RPMI7951 (cell line): Measurements from ENCODE around the gene FGF12. TPM values are rescaled to one million over a fixed set of nuclear protein-coding genes. Genes with fewer than 3 reads are reported as not detected.

Source experiments
- DNase-seq: peaks from one replicate; pipeline ENCODE4 v3.0.0-alpha.2; 2012; ENCODE audit warnings: low read depth
- total RNA-seq: library from RNA; depleted of rRNA; stranded (reverse); fragments of >200 nt; shearing (Covaris generic); gene quantifications from 2 replicates; pipeline ENCODE4 v1.2.3, GENCODE V29; 2014

FGF12 gene
- total RNA-seq, 1 experiment from 2014 or later, result 0.12 TPM

DNA sequence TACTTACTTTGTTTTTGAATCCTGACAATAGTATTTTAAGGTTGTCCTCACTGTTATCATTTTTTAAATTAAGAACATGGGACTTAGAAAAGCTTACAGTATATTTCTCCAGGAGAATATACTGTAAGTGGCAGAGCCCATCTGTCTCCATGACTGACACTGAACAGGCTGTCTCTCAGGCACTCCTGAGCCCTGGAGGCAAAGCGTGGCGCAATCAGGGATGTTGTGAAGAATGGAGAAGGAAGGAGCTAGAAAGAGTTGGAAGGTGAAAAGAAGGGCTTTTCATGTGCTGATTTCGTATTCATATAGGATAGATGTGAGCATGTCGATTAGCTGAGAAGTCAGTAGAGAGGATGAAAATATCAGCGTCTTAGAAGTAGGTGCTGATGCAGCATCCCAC, 41.5 kb downstream of the FGF12 start:
- no peak for DNase-seq

DNA sequence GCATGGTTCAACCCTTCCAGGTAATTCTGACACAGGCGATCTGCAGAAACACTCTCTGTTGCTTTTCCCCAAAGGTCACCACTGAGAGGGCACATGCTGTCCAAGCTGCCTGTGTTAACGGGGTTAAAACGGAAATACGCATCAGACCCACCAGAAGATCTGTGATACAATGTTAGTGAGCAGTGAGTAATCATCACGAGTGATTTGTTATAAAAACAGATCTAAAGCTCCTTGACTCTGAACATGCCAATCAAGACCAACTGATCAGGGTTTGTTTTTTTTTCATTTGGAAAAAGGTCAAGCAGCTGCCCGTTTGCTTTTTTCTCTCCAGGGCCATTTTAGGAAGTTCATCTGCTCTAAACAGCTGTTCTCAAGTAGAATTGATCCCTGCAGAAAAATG, 43.2 kb downstream of the FGF12 start:
- no peak for DNase-seq

DNA sequence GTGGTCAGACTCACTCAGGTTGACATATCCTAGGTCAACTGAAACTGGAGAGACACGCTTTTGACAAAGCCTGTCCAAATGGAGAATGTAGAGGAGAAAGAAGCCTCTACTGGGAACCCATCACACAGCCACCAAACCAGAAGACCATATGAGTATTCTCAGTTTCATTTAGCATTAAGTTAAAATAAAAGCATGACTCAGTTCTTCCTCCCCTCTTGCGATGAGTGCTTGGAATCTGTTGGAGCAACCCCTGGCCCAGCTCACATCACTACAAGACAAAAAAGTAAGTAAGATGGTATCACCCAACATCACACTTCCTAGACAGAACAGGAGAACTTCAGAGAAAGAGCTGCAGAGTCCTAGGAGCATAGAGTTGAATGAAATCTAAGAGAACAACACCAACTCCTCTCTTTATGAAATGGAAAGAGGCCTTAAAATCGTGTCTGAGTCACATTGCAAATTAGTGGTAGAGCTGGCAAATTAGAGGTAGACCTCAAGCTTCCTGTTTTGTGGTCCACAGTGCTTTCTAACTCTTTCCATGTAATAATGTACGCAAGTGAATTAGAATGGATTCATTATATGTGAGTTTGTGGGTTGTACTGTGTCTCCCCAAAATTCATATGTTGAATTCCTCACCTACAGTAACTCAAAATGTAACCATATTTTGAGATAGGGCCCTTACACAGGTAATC, 51.2 kb downstream of the FGF12 start:
- peak; percentile 11 for DNase-seq

DNA sequence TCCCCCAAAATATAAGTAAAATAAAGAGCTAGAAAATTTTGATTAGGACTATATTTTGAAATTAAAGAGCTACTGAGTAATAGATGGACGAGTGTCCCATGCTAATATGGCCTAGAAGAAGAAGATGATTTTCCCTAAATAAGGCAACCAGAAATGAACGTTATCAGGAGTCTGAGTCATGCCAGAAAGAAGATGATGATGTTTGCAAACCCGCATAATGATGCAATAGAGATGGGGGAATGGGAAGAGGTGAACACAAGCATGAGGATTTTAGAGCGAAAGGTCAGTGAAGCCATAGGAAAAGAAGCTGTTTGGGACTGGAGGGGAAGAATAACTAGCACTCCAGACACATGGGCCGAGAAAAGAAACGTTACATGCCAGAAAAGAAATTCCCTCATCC, 71.7 kb downstream of the FGF12 start:
- DNase-seq, result no peak

DNA sequence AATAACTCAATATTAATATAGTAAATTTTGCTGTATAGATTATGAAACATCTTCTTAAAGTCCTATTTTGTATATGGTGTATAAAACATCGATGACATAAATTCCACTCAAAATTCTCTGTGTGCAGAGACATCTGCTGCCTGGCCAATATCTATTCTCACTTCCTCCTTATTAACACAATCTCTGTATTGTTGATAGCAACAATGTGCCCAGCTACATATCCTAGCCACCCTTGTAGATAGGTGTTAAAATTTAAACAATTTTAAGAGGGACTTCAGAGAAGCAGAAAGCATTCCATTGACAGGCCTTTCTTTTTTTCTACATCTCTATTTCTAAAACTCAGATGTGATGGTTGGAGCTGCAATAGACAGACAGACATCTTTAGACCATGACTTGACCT, 72.3 kb downstream of the FGF12 start:
- DNase-seq, result no peak

DNA sequence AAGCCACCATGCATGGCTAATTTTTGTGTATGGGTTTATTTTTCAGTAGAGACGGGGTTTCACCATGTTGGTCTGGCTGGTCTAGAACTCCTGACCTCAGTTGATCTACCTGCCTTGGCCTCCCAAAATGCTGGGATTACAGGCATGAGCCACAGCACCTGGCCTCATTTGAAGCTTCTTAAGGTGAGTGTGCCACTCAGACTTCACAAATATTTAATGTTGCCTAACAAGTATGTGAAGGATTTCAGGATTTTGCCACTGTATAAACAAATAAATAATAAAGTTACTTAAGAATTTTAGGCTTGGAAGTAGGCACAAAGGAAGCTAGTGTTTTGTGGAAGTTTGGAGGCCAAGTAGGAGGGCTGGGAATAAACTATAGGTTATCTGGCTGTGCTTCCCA, 73.5 kb downstream of the FGF12 start:
- no peak for DNase-seq

DNA sequence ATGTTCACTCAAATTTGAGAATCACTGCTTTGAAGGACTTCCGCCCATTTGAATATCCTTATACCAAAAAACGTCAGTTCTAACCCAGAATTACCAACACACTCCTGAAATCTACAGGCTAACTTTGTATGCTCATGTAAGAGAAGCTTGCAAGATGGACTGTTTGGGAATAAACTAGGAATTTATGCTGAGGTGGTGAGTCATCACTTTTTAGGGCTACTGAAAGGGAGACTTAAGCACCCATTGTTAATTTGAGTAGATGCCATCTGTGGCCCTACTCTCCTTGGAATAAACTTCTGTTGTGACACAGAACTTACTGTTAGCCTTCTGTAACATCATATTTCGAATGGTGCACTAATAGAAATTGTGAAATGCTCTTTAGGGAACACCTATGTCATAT, 74.6 kb downstream of the FGF12 start:
- DNase-seq, result no peak

DNA sequence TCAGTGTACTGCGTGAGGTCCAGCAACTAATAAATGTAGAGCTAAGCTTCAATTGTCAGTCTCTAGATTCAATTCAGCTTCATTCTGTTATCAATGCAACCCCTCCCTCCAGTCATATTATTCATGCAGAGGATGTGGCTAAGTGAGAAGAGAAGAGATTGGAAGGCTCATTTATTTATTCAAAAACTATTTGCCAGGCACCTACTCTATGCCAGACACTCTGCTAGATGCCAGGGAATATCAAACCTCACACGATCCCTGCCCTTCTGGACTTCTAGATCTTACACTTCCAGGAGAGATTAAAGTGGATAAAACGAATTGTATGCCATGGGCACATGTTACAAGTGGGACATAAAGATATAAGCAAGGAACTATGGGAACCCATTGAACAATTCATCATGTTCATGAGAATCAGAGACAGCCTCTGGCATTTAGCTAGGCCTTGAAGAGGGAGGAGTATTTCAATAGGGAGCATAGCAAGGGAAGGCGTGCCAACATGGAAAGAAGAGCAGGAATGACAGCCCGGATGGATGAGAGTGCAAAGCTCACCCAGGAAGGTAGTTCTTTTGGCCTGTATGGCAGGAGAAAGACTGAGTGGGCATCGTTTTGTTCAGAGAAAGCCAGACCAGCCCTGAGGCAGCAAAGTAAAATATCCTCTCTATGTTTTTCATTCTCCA, 75.4 kb downstream of the FGF12 start:
- no peak for DNase-seq

DNA sequence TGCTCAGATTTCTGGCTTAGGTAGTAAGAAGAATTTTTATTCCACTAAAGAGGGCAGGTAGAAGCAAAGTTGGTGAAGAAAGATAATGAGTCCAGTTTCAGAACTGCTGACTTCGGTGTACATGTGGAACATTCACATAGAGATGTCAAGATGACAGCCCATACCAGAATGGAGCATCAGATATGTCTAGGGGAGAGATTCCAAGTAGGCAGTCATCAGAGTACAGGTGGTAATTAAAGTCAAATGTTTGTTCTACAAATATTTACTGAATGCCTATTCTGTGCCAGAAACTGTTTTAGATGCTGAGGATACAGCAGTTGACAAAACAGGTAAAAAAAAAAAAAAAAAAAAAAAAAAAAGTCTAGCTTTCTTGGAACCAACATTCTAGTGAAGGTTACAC, 81.9 kb downstream of the FGF12 start:
- DNase-seq, result no peak

DNA sequence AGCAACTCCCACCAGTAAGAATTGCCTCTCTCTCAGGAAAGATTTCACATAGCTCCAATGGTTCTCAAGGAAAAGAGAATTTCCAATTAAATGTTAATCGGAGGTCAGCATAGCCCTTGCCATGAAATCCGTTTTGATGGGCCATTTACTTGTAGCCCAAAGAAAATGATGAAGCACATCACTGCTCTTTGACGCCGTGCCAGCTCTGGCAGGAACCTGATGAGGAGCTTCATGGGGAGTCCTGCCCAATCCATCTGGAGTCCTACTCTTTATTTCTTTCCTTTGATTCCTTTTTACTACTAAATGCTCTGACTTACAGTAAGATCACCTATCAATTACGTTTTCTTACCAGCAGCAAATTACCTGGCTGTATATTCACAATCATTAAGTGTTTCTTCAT, 84.7 kb downstream of the FGF12 start:
- no peak for DNase-seq

DNA sequence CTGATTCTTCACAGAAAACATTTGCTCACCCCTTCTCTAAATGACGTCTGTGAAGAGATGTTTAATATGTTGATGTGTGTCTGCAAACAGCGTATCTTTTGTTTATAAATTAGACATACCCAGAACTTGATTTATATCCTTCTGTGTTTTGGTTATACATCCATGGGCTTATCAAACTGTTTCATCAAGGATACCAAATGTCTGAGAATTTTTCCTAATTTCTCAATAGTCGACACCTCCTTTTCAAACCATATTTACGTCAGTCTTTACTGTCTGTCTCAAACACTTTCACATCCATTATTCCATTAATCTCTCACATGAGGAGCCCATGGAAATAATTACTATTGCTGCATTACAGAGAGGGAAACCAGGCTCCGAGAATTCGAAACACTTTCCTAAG, 85.4 kb downstream of the FGF12 start:
- no peak for DNase-seq

DNA sequence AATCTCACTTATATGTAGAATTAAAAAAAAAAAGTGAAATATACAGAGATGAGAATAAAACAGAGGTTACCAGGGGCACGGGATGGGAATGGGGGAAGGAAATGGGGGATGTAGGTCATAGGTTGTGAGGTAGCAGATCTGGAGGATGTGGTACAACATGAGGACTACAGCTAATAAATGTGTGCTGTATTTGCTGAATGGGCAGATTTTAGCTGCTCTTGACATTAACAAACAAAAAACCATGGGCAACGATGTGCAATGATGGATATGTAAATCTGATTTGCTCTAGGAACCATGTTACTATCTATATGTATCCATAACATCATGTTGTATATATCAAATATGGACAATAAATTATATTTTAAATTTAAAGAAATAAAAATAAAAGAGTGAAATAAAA, 87.4 kb downstream of the FGF12 start:
- DNase-seq, result no peak

DNA sequence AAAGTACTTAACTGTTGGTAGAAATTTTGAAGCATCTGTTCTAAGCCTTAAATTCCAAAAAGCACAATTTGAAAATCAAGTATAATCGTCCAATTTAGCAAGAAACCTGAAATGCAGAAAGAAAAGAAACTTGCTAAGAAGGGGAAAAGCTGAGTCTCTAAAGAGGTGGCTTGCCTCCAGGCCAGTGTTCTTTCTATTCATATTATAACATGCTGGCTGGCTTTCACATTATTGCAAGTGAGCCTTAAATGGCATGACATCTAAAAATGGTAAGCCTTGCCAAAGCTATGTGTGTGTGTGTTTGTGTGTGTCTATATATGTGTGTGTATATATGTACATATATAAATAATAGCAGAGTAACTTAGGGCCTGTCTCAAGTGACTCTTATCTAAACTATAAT, 89.5 kb downstream of the FGF12 start:
- DNase-seq, result no peak

DNA sequence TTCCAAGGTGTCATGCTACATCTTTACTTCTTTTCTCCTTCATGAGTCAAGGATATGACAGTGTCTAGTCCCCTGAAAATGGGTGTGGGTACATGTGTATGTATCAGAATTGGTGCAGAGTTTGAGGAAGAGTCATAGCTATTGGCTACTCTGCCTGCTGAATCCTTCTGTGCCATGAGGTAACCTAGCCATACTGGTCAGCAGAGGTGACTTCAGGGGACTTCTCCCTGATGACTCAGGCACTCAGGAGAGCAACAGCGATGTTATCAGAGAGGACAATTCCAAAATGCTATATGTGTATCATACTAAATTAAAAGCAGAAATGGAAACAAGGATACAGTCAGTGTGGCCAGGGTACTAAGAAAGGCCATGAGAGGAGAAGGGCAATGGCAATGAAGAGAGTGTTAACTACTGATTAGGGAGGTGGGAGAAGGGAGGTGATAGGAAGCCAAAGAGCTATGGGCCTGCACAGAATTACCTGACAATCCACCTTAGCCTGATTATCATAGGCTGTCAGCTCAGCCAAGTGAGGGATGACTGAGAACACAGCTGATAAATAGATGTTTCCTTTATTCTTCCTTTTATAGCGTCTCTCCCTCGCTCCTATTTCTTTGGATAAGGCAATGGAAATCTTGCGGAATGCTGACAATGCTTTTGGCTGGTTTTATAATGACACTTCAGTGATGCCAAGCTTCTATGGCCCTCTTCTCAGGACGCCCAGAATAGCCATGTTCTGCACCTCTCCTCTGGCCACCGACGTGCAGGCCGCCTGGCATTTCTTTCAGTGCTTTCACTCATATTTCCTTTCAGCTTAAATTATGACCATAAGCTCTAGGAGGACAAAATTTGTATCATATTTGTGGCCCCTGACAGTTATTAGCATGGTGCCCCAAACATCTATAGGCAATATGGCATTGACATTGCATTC, 90.6 kb downstream of the FGF12 start:
- no peak for DNase-seq

DNA sequence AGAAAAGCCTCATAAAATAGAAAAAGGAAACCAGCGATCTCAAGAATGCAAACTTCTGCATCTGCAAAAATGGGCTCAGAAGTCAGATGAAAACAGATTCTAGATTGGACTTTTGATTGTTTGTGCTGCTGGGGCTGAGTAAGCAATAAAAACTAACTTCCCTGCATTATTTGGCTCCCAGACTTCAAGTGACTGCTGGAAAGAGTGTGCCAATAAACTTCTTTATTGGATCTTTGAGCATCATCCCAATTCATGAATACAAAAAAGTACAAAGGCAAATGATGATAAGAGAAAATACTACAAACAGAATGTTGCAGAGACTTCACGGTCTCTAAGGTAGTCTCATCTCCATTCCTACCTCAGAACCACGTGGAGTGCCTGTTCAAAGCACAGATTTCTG, 97.9 kb downstream of the FGF12 start:
- no peak for DNase-seq

DNA sequence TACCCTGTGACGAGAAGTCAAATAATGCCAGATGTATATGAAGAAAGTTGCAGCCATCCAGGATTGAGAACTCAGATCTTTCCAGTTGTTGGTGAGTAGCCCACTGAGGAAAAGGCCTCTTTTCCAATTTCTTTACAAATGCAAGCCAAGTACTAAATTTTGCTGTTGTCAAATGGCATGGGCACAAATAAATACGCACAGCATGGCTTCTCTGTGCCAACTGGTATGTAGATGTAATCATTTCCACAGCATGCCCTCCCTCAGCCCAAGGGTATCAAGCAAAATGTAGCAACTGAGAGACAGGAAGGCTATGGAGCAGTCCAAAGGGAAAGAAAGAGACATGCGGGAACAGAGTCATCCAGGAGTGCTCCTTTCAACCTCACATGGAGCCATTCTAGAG, 105.4 kb downstream of the FGF12 start:
- no peak for DNase-seq

DNA sequence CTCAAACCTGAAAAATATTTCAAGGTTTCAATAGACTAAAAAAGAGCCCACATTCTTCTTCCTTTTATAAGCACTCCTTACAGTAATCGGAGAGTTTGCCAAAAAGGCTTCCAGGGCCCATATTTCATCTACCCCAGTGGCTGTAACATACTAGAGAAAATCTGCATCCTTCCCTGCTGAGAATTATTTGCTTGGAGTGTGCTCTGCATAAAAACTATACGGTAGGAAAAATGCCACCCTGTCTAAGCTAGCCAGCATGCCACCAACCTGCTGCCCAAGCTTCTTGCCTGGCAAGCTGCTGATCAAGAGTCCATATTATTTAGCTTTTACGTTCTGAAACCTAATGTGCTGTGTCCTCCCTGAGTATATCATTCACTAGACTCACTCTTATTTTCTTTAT, 107.1 kb downstream of the FGF12 start:
- DNase-seq, result no peak

DNA sequence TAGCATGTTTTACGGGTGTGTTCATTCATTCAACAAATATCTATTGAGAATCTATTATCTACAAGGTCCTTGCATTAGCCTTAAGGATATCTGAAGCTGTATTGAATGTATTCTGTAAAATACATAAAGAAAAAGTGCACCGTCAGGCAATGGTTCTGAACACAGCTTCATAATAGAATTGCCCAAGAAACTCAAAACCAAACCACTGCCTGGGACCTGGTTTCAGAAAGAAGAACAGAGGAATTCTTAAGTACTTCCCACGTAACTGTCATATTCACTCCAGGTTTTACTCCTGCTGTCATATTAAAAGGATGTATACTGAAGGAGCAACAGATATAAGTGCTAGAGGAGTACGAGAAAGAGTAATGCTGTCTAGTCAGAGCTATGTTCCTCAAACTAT, 115.9 kb downstream of the FGF12 start:
- no peak for DNase-seq

DNA sequence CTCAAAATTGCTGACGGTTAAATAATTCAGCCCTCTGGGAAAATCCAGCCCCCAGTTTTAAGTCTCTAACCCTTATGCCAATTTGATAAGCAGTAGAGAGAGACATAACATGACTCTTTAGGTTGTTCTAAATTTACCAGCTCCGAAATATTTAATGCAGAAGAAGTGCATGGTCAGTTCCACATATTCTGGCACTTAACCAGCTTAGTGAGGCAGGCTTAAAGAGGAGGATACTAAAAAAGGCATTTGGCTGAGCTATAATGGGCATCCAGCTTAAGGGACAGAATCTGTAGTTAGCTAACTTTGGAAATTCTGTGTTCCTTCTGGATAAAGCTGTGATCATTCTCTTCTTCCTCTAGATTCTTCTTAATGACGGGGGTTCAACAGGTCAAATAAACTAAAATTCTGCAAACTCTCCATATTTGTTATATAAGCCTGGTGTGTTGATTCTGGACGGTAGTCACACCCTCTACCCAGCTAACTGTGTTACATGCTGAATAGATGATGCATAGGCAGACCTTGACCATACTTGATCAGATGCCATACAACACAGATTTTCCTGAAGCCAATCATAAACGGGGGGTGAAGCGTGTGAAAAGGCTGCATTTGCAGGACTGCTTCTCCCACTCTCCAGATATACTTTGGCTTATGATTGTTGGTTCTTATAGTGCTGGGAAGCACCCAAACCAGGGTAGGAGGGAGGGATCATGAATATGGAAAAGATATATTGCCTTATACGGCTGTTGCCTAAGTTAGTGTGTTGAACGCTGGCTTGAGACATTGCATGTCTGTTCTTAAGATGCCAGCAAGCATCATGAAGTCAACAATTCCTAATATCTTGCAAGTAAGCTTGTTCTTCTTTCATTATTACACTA, 118.4 kb downstream of the FGF12 start:
- DNase-seq, result no peak

DNA sequence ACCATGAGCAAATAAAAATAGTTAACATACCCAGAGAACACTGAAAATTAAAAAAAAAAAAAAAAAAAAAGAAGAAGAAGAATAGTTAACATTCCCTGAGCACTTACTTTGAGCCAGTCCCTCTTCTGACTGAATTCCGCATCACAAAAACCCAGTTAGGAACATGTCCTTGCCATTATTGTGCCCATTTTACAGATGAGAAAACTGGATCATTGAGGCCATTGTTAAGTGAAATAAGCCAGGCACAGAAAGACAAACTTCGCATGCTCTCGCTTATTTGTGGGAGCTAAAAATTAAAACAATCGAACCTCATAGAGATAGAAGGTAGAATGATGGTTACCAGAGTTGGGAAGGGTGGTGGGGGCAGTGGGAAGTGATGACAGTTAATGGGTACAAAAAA, 119.5 kb downstream of the FGF12 start:
- no peak for DNase-seq

DNA sequence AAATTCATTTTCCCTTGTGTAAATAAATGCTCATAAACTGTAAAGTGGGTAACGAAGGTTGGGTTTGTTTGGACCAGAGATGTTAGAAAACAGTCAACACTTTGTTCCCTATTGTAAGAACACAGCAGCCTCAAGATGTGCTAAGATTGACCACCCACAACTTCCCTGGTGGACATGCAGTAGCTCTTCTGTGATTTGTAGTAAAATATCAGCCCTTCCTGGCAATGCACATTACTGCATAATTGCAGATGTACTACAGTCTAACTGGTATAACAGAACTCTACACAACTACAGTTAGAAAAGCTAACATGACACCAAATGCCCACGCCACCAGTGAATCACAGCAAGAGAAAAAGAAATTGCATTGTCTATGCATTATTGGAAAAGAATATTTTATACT, 129.4 kb downstream of the FGF12 start:
- no peak for DNase-seq

DNA sequence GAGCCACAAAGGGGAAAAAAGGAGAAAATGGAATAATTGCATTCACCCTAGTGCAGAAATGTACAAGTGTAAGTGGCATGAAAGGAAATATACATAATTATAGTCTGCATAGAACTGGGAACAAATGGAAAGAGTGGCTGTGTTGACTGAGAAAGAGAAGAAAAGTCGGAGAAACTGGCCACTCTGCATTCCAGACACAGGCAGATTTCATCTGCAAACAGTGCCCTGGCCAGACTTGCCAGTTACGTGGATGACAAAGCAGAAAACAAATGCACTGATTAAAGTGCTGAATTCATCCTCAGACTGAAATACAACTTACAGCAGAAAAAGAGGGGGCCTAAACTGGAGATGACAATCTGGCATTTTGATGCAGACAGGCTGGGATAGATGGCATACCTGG, 129.8 kb downstream of the FGF12 start:
- DNase-seq, result no peak
